AG04450 (cell line): Measurements from ENCODE around the gene CEP76. TPM values are rescaled to one million over a fixed set of nuclear protein-coding genes. Genes with fewer than 3 reads are reported as not detected.
A peak's percentile ranks its signal among the peaks of the same experiment; 100 is the strongest.
"Not testable (repeated sequence)": the region's sequence is repeated elsewhere in the genome, so short reads cannot be mapped to it uniquely, and the experiment has no call there.

ENCODE experiments used
- CTCF ChIA-PET: fragments of 300-600, 350-600 bp; formaldehyde crosslinking; extraction: SDS; loops from one replicate; lab custom pipeline; 2022; ENCODE audit warnings: antibody characterized with exemption, inconsistent platforms; lab: Charles Lee
- POLR2A ChIA-PET: fragments of 350-600 bp; formaldehyde crosslinking; extraction: SDS; loops from one replicate; lab custom pipeline; 2021; ENCODE audit warnings: antibody characterized with exemption, inconsistent platforms; lab: Yijun Ruan, JAX
- DNase-seq: peaks from one replicate; pipeline ENCODE4 v3.0.0-alpha.2; 2011; ENCODE audit warnings: low read depth, low spot score
- H3K27ac ChIP-seq: one replicate; pipeline ENCODE4 v1.5.1; 2012; ENCODE audit warnings: low read depth, low read length, control low read depth
- H3K27me3 ChIP-seq: one replicate; pipeline ENCODE4 v1.6.0; 2012; ENCODE audit warnings: low read length; ENCODE audit not compliant: control insufficient read depth, insufficient read depth
- H3K4me3 ChIP-seq: 2 replicates; pipeline ENCODE4 v1.5.1; 2011; ENCODE audit warnings: mild to moderate bottlenecking, low read depth, low read length, control low read depth
- H3K9me3 ChIP-seq: 2 replicates; pipeline ENCODE4 v1.5.1; 2012; ENCODE audit warnings: low read length; ENCODE audit not compliant: control insufficient read depth, insufficient read depth
- CTCF ChIP-seq: IDR thresholded peaks from 2 replicates; pipeline ENCODE4 v1.5.1; 2011; ENCODE audit warnings: low read depth, low read length, control low read depth, inconsistent platforms
- polyA plus RNA-seq: library from polyadenylated mRNA; depleted of rRNA; stranded (reverse); fragments of >200 nt; gene quantifications from 2 replicates; pipeline ENCODE4 v1.2.3, GENCODE V29; 2011

The CEP76 gene
- polyA plus RNA-seq, 1 experiment, result 7.6 TPM

- no peak for TF ChIP-seq CTCF
- Histone ChIP-seq H3K4me3 (no peak overlapping the region), H3K27ac (no peak overlapping the region), H3K9me3 (no peaks in the 10 kb centered on the region), H3K27me3 (no peaks in the 10 kb centered on the region)
- POLR2A ChIA-PET, result interaction anchor here (0.8 kb wide), 1 partner anchor 33 kb away, joined by 5 read pairs; no protein-coding TSS in a partner anchor
- no peak for DNase-seq
- CTCF ChIA-PET, result interaction anchor here (1.9 kb wide), 1 partner anchor 254 kb away, joined by 9 read pairs; no protein-coding TSS in a partner anchor
Measured at GRCh38 chr18:12645254-12645653, 57.3 kb downstream of the CEP76 start.

- not testable (repeated sequence) for DNase-seq
Measured at GRCh38 chr18:12643756-12644155, 58.8 kb downstream of the CEP76 start.

GRCh38 chr18:12640881-12641200 is 61.7 kb downstream of the CEP76 start:
- Histone ChIP-seq H3K9me3 (no peaks in the 10 kb centered on the region), H3K27me3 (no peaks in the 10 kb centered on the region), H3K4me3 (no peak overlapping the region), H3K27ac (peak overlapping the region; percentile 22)
- CTCF ChIA-PET, result interaction anchor here (0.6 to 1.3 kb wide), 5 partner anchors 10 to 249 kb away, joined by 3 to 6 read pairs (median 4); no protein-coding TSS in a partner anchor
- TF ChIP-seq CTCF, result 0 out of 2 replicates have a peak, but pooled peaks have one; percentile 1
- POLR2A ChIA-PET, result interaction anchor here (0.8 to 1.5 kb wide), 3 partner anchors 11 to 263 kb away, joined by 3 to 6 read pairs (median 4); partner anchors contain the start of genes AFG3L2 and PRELID3A
- no peak for DNase-seq

More at GRCh38 chr18:12643756-12644155, 58.8 kb downstream of the CEP76 start:
- H3K27ac ChIP-seq, H3K9me3 ChIP-seq, H3K4me3 ChIP-seq, POLR2A ChIA-PET, H3K27me3 ChIP-seq: not testable (repeated sequence)
- CTCF ChIA-PET, result interaction anchor here (1.7 kb wide), 1 partner anchor 252 kb away, joined by 11 read pairs; no protein-coding TSS in a partner anchor

GRCh38 chr18:12639990-12640880 is 62.3 kb downstream of the CEP76 start:
- CTCF ChIA-PET, result interaction anchor here (0.6 to 1.3 kb wide), 6 partner anchors 10 to 249 kb away, joined by 3 to 6 read pairs (median 4); no protein-coding TSS in a partner anchor
- TF ChIP-seq CTCF, result 0 out of 2 replicates have a peak, but pooled peaks have one; percentile 16
- no peaks in the 10 kb centered on the region for H3K27me3 ChIP-seq
- POLR2A ChIA-PET, result interaction anchor here (0.8 to 1.5 kb wide), 3 partner anchors 10 to 263 kb away, joined by 3 to 6 read pairs (median 4); partner anchors contain the start of genes AFG3L2 and PRELID3A
- no peak overlapping the region; the same call in 1 of the 2 replicates for H3K4me3 ChIP-seq
- peak overlapping the region; percentile 22 for H3K27ac ChIP-seq
- H3K9me3 ChIP-seq, result no peaks in the 10 kb centered on the region
- DNase-seq, result peak; percentile 62

GRCh38 chr18:12638644-12639124 is 63.8 kb downstream of the CEP76 start:
- CTCF ChIA-PET, result interaction anchor here (0.7 kb wide), 1 partner anchor 23 kb away, joined by 3 read pairs; no protein-coding TSS in a partner anchor
- Histone ChIP-seq H3K27ac (no peak overlapping the region), H3K9me3 (no peaks in the 10 kb centered on the region), H3K27me3 (no peaks in the 10 kb centered on the region), H3K4me3 (no peak overlapping the region)
- POLR2A ChIA-PET, result no interaction called here
- no peak for DNase-seq
- no peak for TF ChIP-seq CTCF
